SU-DHL-6 (cell line): ENCODE results near the gene DDB1.

Experiments
- CTCF ChIP-seq: fragments of 200-600 bp; sonication (generic); IDR thresholded peaks from one replicate; pipeline ENCODE4 v1.5.1; 2017; ENCODE audit warnings: antibody characterized with exemption, mild to moderate bottlenecking, low read length, moderate library complexity; ENCODE audit not compliant: insufficient read depth, poor library complexity, severe bottlenecking
- EZH2phosphoT487 ChIP-seq: fragments of 200-600 bp; sonication (generic), shearing (Covaris generic); conservative IDR thresholded peaks from 2 replicates; pipeline ENCODE4 v1.6.1; 2018; ENCODE audit warnings: mild to moderate bottlenecking, antibody characterized with exemption, low read length, moderate library complexity, mixed read lengths

DNA sequence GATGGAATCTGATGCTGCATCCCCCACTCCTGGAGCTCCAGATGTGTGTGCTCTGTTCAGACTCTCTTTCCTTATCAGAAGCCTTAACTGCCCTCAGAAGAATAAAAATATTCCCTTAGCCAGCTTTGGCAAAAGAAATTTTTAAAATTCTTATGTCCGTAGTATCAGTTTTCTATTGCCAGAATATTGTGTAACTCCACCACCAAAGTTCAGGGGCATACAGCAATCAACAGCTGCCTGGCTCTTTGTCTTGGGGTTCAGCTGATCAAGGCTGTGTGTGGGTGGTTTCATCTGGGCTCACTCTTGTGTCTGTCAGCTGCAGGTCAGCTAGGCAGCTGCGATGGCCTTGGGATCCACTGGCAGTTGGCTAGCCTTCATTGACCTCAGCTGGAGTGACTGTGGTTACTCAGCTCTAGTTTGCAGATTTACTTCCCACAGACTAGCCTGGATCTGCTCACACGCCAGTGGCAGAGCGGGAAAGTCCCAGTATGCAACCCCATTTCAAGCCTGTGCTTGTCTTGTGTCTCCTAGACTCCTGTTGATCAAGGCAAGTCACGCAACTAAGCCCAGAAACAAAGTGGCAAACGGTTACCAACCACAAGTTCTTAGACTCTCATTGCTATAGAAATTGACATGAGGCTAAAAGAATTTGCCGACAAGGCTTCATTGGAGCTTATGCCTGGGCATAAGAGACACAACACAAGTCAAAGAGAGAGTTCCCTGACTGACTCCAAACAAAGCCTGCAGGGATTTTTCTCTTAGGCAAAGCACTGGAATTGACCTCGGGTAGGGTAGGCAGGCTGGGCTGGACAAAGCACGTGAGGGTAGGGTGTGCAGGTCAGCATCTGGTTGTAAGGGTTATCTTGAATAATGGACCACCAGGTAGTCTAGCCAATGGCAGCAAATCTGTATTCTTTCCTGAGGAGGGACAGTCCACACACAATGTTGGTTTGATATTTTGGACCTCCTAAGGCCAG is 36.8 kb upstream of the DDB1 start:
- TF ChIP-seq CTCF = no peak
- TF ChIP-seq EZH2phosphoT487 = no peak
